Keratinocyte (primary cell): Measurements from ENCODE around the gene MFAP4. TPM values are rescaled to one million over a fixed set of nuclear protein-coding genes. Genes with fewer than 3 reads are reported as not detected.

ENCODE experiments used
- DNase-seq: peaks from one replicate; pipeline ENCODE4 v3.0.0-alpha.2; 2011; ENCODE audit warnings: low read depth, missing footprints, low spot score
- FAIRE-seq: peaks from 2 replicates; lab custom pipeline; 2011; peaks lifted over from hg19 to GRCh38; lab: Jason Lieb, UNC
- H2AFZ ChIP-seq: 2 replicates; pipeline ENCODE4 v1.6.0; 2012; ENCODE audit warnings: low read length, control low read depth, inconsistent platforms; ENCODE audit not compliant: control insufficient read depth
- H3K27ac ChIP-seq: 2 replicates; pipeline ENCODE4 v1.5.1; 2011; ENCODE audit warnings: low read length; ENCODE audit not compliant: control insufficient read depth, insufficient read depth
- H3K27me3 ChIP-seq: 3 replicates; pipeline ENCODE4 v1.6.0; 2011; ENCODE audit warnings: low read length; ENCODE audit not compliant: control insufficient read depth, insufficient read depth; ENCODE audit errors: extremely low read depth
- H3K36me3 ChIP-seq, 2 experiments: 2 replicates in 1 of 2; 3 replicates in 1 of 2; pipeline ENCODE4 v1.5.1; 2011; ENCODE audit warnings: low read length in 2 of 2, mild to moderate bottlenecking in 1 of 2; ENCODE audit not compliant: control insufficient read depth in 2 of 2, insufficient read depth in 2 of 2; ENCODE audit errors: extremely low read depth in 1 of 2
- H3K4me1 ChIP-seq: 3 replicates; pipeline ENCODE4 v1.5.1; 2011; ENCODE audit warnings: low read length; ENCODE audit not compliant: control insufficient read depth, insufficient read depth; ENCODE audit errors: extremely low read depth
- H3K4me2 ChIP-seq: 3 replicates; pipeline ENCODE4 v1.6.0; 2011; ENCODE audit warnings: low read depth, low read length; ENCODE audit not compliant: control insufficient read depth, insufficient read depth; ENCODE audit errors: extremely low read depth
- H3K4me3 ChIP-seq, 3 experiments: fragments of 200-600 bp in 1 of 3; sonication (generic) in 1 of 3; 2 replicates in 2 of 3; 3 replicates in 1 of 3; pipeline ENCODE4 v1.5.1; 2011 to 2016; ENCODE audit warnings: low read length in 3 of 3, mild to moderate bottlenecking in 3 of 3, control low read depth in 2 of 3, inconsistent platforms in 1 of 3, low read depth in 1 of 3, mixed read lengths in 1 of 3, mixed run types in 1 of 3, moderate library complexity in 1 of 3; ENCODE audit not compliant: control insufficient read depth in 2 of 3, insufficient read depth in 2 of 3; ENCODE audit errors: extremely low read depth in 1 of 3
- H3K79me2 ChIP-seq: 2 replicates; pipeline ENCODE4 v1.6.0; 2012; ENCODE audit warnings: low read length; ENCODE audit not compliant: control insufficient read depth, insufficient read depth
- H3K9ac ChIP-seq: 3 replicates; pipeline ENCODE4 v1.6.0; 2011; ENCODE audit warnings: low read length; ENCODE audit not compliant: control insufficient read depth, insufficient read depth; ENCODE audit errors: extremely low read depth
- H3K9me1 ChIP-seq: 3 replicates; pipeline ENCODE4 v1.6.0; 2011; ENCODE audit warnings: low read length; ENCODE audit not compliant: control insufficient read depth, insufficient read depth; ENCODE audit errors: extremely low read depth
- H3K9me3 ChIP-seq: 2 replicates; pipeline ENCODE4 v1.5.1; 2012; ENCODE audit warnings: low read depth, low read length; ENCODE audit not compliant: control insufficient read depth
- H4K20me1 ChIP-seq: 3 replicates; pipeline ENCODE4 v1.6.0; 2011; ENCODE audit warnings: low read length; ENCODE audit not compliant: control insufficient read depth, insufficient read depth; ENCODE audit errors: extremely low read depth
- EZH2 ChIP-seq: IDR thresholded peaks from one replicate; pipeline ENCODE4 v1.6.1; 2012; ENCODE audit warnings: inconsistent platforms, mild to moderate bottlenecking, low read length, moderate library complexity
- dilution Hi-C: fragments of 300-500 bp; cut with MboI; formaldehyde crosslinking; loops from one replicate; pipeline ENCODE4 v1.7.0; 2020; ENCODE audit warnings: low sequenced_read_pairs; ENCODE audit not compliant: extremely low pct_ligation_motif_present
- polyA plus RNA-seq, 5 experiments: library from polyadenylated mRNA; depleted of rRNA in 3 of 5; stranded (reverse) in 3 of 5; stranded (forward) in 1 of 5; unstranded in 1 of 5; fragments of >200 nt; gene quantifications; 1 replicate in 1 of 5; 2 replicates in 3 of 5; 3 replicates in 1 of 5; pipeline versions ENCODE4 v1.2.1 to v1.2.3, GENCODE V29; 2011 to 2012; ENCODE audit warnings: missing spikeins in 2 of 5, low read depth in 1 of 5, low replicate concordance in 1 of 5
- TF ChIP-seq, protein P1 (sequence below), 3 experiments: IDR thresholded peaks in 1 of 3; conservative IDR thresholded peaks in 1 of 3; optimal IDR thresholded peaks in 1 of 3; 2 replicates in 2 of 3; 3 replicates in 1 of 3; pipeline versions ENCODE3 to v1.5.1; 2011; ENCODE audit warnings: low read length in 3 of 3, mild to moderate bottlenecking in 3 of 3, moderate library complexity in 2 of 3, control low read depth in 1 of 3, inconsistent platforms in 1 of 3; ENCODE audit not compliant: insufficient read depth in 2 of 3; ENCODE audit errors: extremely low read depth in 1 of 3

MFAP4 gene
- polyA plus RNA-seq, 1 donor (not counting 4 experiments of a cell fraction or from before 2014, with no cell fraction given) = not detected

DNA sequence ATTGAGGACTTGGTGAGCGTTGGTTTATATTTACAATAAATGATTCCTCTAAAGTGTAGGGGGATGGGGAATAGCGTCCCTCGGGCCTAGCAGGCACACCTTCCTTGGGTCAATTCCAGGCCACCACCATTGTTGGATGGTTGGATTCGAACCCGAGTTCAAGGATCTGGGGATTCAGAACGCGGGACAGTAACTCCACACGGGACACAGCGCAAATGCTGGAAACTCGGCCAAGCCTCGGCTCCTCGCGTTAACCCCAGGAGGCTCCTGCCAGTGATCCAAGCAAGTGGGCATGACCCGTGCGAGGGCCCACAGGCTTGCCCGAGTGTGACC is 25.1 kb downstream of the MFAP4 start:
- H2AFZ ChIP-seq = peak overlapping the region; percentile 93
- TF ChIP-seq, protein P1, sequence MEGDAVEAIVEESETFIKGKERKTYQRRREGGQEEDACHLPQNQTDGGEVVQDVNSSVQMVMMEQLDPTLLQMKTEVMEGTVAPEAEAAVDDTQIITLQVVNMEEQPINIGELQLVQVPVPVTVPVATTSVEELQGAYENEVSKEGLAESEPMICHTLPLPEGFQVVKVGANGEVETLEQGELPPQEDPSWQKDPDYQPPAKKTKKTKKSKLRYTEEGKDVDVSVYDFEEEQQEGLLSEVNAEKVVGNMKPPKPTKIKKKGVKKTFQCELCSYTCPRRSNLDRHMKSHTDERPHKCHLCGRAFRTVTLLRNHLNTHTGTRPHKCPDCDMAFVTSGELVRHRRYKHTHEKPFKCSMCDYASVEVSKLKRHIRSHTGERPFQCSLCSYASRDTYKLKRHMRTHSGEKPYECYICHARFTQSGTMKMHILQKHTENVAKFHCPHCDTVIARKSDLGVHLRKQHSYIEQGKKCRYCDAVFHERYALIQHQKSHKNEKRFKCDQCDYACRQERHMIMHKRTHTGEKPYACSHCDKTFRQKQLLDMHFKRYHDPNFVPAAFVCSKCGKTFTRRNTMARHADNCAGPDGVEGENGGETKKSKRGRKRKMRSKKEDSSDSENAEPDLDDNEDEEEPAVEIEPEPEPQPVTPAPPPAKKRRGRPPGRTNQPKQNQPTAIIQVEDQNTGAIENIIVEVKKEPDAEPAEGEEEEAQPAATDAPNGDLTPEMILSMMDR (optimal IDR thresholded peaks at IDR 0.05 in 1 of 3, IDR thresholded peaks at IDR 0.05 in 1 of 3, conservative IDR thresholded peaks at IDR 0.05 in 1 of 3; ENCODE audit: extremely low read depth in 1 of 3, insufficient read depth in 2 of 3, low read length in 3 of 3) = no peak
- no peak for TF ChIP-seq EZH2
- H3K4me1 ChIP-seq = peaks cover 12% of the 10 kb centered on the region
- FAIRE-seq (peak; percentile 64), DNase-seq (no peak)
- peak overlapping the region; percentile 85 for H3K9ac ChIP-seq
- peak overlapping the region; percentile 88 for H3K4me2 ChIP-seq
- no peaks in the 10 kb centered on the region for H4K20me1 ChIP-seq
- no peaks in the 10 kb centered on the region for H3K27me3 ChIP-seq
- peaks cover 0 to 5% of the 10 kb centered on the region in 2 experiments for H3K36me3 ChIP-seq
- no peaks in the 10 kb centered on the region for H3K9me3 ChIP-seq
- H3K27ac ChIP-seq = peak overlapping the region; percentile 79
- H3K79me2 ChIP-seq = peaks cover 2% of the 10 kb centered on the region
- no peaks in the 10 kb centered on the region for H3K9me1 ChIP-seq
- dilution Hi-C loops = loop anchor here (5.0 to 25.0 kb wide), 2 partner anchors 95 to 300 kb away; no protein-coding TSS in a partner anchor
- peak overlapping the region; percentile 68 to 90 (median 85) for H3K4me3 ChIP-seq

DNA sequence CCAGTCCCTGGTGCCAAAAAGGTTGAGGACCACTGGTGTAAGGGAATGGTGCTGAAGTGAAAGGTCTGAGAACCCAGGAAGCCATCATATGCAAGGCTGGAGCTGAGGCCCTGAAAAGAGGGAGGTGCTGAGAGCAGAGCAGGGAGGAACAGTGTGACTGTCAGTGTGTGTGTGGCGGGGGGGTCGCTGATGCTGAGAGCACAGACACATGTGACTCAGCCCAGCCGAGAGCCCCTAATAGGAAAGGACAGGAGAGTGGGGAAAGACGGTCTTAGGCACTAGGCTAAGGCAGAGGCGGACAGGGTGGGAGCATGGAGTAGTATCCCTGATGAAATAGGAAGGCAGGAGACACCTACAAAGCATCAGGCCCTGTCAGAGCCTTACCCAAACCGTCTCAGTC is 25.7 kb downstream of the MFAP4 start:
- Histone ChIP-seq H3K27ac (no peak overlapping the region), H2AFZ (no peak overlapping the region), H3K27me3 (no peaks in the 10 kb centered on the region), H3K9me3 (no peaks in the 10 kb centered on the region), H3K4me1 (peaks cover 12% of the 10 kb centered on the region), H3K9ac (peak overlapping the region; percentile 85), H3K9me1 (no peaks in the 10 kb centered on the region), H3K36me3 (peaks cover 0 to 5% of the 10 kb centered on the region in 2 experiments), H3K79me2 (peaks cover 2% of the 10 kb centered on the region), H3K4me3 (peak overlapping the region in 1 of 3 experiments; percentile 90), H3K4me2 (peak overlapping the region; percentile 88), H4K20me1 (no peaks in the 10 kb centered on the region)
- dilution Hi-C loops = loop anchor here (5.0 to 25.0 kb wide), 2 partner anchors 96 to 301 kb away; no protein-coding TSS in a partner anchor
- FAIRE-seq = no peak
- no peak for TF ChIP-seq EZH2
- TF ChIP-seq, protein P1 (optimal IDR thresholded peaks at IDR 0.05 in 1 of 3, IDR thresholded peaks at IDR 0.05 in 1 of 3, conservative IDR thresholded peaks at IDR 0.05 in 1 of 3; ENCODE audit: extremely low read depth in 1 of 3, insufficient read depth in 2 of 3, low read length in 3 of 3) = no peak
- DNase-seq = no peak
